GM23248 (cell line): ENCODE data around the gene JAM2. TPM values are rescaled to one million over a fixed set of nuclear protein-coding genes. Genes with fewer than 3 reads are reported as not detected.

Source experiments
- DNase-seq: peaks from one replicate; pipeline ENCODE4 v3.0.0-alpha.2; 2015
- H2AFZ ChIP-seq: fragments of 200-600 bp; sonication (generic); 2 replicates; pipeline ENCODE4 v1.6.1; 2016; ENCODE audit warnings: antibody characterized with exemption
- H3F3A ChIP-seq: fragments of 200-600 bp; sonication (generic); 2 replicates; pipeline ENCODE4 v1.6.1; 2016; ENCODE audit warnings: mild to moderate bottlenecking, antibody characterized with exemption, mixed run types; ENCODE audit not compliant: insufficient read depth
- H3K27ac ChIP-seq: fragments of 200-600 bp; sonication (generic); 2 replicates; pipeline ENCODE4 v1.5.1; 2016; ENCODE audit warnings: mild to moderate bottlenecking
- H3K27me3 ChIP-seq: fragments of 200-600 bp; sonication (generic); replicated peaks from 2 replicates; pipeline ENCODE4 v1.6.1; 2016; ENCODE audit warnings: mild to moderate bottlenecking; ENCODE audit not compliant: insufficient read depth
- H3K36me3 ChIP-seq: fragments of 200-600 bp; sonication (generic); 2 replicates; pipeline ENCODE4 v1.6.1; 2016; ENCODE audit warnings: low read depth, mild to moderate bottlenecking
- H3K4me1 ChIP-seq: fragments of 200-600 bp; sonication (generic); 2 replicates; pipeline ENCODE4 v1.6.1; 2016; ENCODE audit warnings: mild to moderate bottlenecking; ENCODE audit not compliant: insufficient read depth
- H3K4me2 ChIP-seq: fragments of 200-600 bp; sonication (generic); one replicate; pipeline ENCODE4 v1.6.1; 2016; ENCODE audit warnings: mild to moderate bottlenecking; ENCODE audit not compliant: unreplicated experiment
- H3K4me3 ChIP-seq: fragments of 200-600 bp; sonication (generic); 2 replicates; pipeline ENCODE4 v1.5.1; 2016; ENCODE audit warnings: mild to moderate bottlenecking
- H3K79me2 ChIP-seq: fragments of 200-600 bp; sonication (generic); 2 replicates; pipeline ENCODE4 v1.6.1; 2016; ENCODE audit warnings: mild to moderate bottlenecking; ENCODE audit not compliant: insufficient read depth
- H3K9ac ChIP-seq: fragments of 200-600 bp; sonication (generic); 2 replicates; pipeline ENCODE4 v1.6.1; 2016; ENCODE audit warnings: mild to moderate bottlenecking
- H3K9me2 ChIP-seq: fragments of 200-600 bp; sonication (generic); 2 replicates; pipeline ENCODE4 v1.6.1; 2016; ENCODE audit warnings: mixed run types, mild to moderate bottlenecking, moderate library complexity; ENCODE audit not compliant: insufficient read depth
- H3K9me3 ChIP-seq: fragments of 200-600 bp; sonication (generic); one replicate; pipeline ENCODE4 v1.6.1; 2017; ENCODE audit warnings: low read depth
- H4K20me1 ChIP-seq: fragments of 200-600 bp; sonication (generic); 2 replicates; pipeline ENCODE4 v1.6.0; 2016; ENCODE audit not compliant: insufficient read depth
- EZH2 ChIP-seq: fragments of 200-600 bp; sonication (generic); IDR thresholded peaks from 2 replicates; pipeline ENCODE4 v1.6.1; 2018; ENCODE audit warnings: antibody characterized with exemption, mild to moderate bottlenecking; ENCODE audit not compliant: insufficient read depth, poor library complexity, severe bottlenecking
- EZH2phosphoT487 ChIP-seq: fragments of 200-600 bp; sonication (generic); IDR thresholded peaks from 2 replicates; pipeline ENCODE4 v1.6.1; 2018; ENCODE audit warnings: antibody characterized with exemption, moderate library complexity, mild to moderate bottlenecking, low read depth; ENCODE audit not compliant: insufficient read depth
- WGBS, 2 experiments: methylation state at CpG; one replicate each; pipeline ENCODE4 v1.1.6; 2015 to 2017; ENCODE audit warnings: low lambda C conversion rate in 2 of 2, low coverage in 1 of 2; ENCODE audit errors: missing lambda C conversion rate in 2 of 2; 5-methylcytosine and 5-hydroxymethylcytosine counted together
- in situ Hi-C: fragments of 300-500 bp; cut with MboI; formaldehyde crosslinking; loops from 2 replicates; pipeline ENCODE4 v1.15.0; 2020
- polyA plus RNA-seq: library from polyadenylated mRNA; unstranded; fragments of >200 nt; fragmentation: Nextera tagmentation; extraction: Ambion mirVana; gene quantifications from 2 replicates; pipeline ENCODE4 v1.2.1, GENCODE V29; 2016
- total RNA-seq: library from RNA; depleted of rRNA; stranded (reverse); fragments of >200 nt; shearing (Covaris generic); gene quantifications from 2 replicates; pipeline ENCODE4 v1.2.3, GENCODE V29; 2014; rRNA removed

Gene JAM2, protein sequence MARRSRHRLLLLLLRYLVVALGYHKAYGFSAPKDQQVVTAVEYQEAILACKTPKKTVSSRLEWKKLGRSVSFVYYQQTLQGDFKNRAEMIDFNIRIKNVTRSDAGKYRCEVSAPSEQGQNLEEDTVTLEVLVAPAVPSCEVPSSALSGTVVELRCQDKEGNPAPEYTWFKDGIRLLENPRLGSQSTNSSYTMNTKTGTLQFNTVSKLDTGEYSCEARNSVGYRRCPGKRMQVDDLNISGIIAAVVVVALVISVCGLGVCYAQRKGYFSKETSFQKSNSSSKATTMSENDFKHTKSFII
- total RNA-seq (0.13 and 1.9 TPM in 2 replicates), polyA plus RNA-seq (1.9 TPM in 2 replicates)

GRCh38 chr21:25638660-25639550, at the start of gene JAM2:
TSS of gene JAM2 (plus strand) at chr21:25639258. CDS start at chr21:25639822, 564 bp downstream.
- H3K27me3 ChIP-seq = no peaks in the 10 kb centered on the region; the same call in 1 of the 2 replicates
- H2AFZ ChIP-seq = peak within 1 kb of the TSS; percentile 95
- H3K4me3 ChIP-seq = peak within 1 kb of the TSS; percentile 81
- H3K36me3 ChIP-seq = no peaks in the 10 kb centered on the region
- H3F3A ChIP-seq = no peaks in the 10 kb centered on the region
- in situ Hi-C loops = no loop called here
- H3K9me2 ChIP-seq = no peaks in the 10 kb centered on the region
- H3K9ac ChIP-seq = peak within 1 kb of the TSS; percentile 56
- no peaks in the 10 kb centered on the region for H3K9me3 ChIP-seq
- peak within 1 kb of the TSS; percentile 98 for H3K4me2 ChIP-seq
- H4K20me1 ChIP-seq = no peaks in the 10 kb centered on the region
- TF ChIP-seq EZH2phosphoT487 (no peak), EZH2 (no peak)
- H3K79me2 ChIP-seq = no peaks in the 10 kb centered on the region
- 1 to 2% methylated on average over 23 to 41 of the region's 41 CpGs for WGBS, 2 experiments
- H3K27ac ChIP-seq = no peak within 1 kb of the TSS
- peaks cover 8% of the 10 kb centered on the region; the same call in 1 of the 2 replicates for H3K4me1 ChIP-seq
- peak; percentile 55 for DNase-seq

- Histone ChIP-seq H3K27ac (no peak overlapping the region), H3K4me1 (no peaks in the 10 kb centered on the region), H3K9me3 (no peaks in the 10 kb centered on the region), H3F3A (no peaks in the 10 kb centered on the region), H3K36me3 (peaks cover 51% of the 10 kb centered on the region), H4K20me1 (no peaks in the 10 kb centered on the region; the same call in 1 of the 2 replicates), H3K4me2 (no peak overlapping the region), H3K9ac (no peak overlapping the region), H3K9me2 (no peaks in the 10 kb centered on the region), H3K27me3 (no peaks in the 10 kb centered on the region), H3K4me3 (no peak overlapping the region), H2AFZ (no peak overlapping the region), H3K79me2 (no peaks in the 10 kb centered on the region)
- TF ChIP-seq EZH2phosphoT487 = no peak
- no peak for TF ChIP-seq EZH2
- DNase-seq = no peak
- WGBS, 2 experiments = 97 to 100% methylated on average over 1 of the region's 1 CpG
- in situ Hi-C loops = no loop called here
Observed at GRCh38 chr21:25589887-25590286, 49.2 kb upstream of the JAM2 start.

DNA sequence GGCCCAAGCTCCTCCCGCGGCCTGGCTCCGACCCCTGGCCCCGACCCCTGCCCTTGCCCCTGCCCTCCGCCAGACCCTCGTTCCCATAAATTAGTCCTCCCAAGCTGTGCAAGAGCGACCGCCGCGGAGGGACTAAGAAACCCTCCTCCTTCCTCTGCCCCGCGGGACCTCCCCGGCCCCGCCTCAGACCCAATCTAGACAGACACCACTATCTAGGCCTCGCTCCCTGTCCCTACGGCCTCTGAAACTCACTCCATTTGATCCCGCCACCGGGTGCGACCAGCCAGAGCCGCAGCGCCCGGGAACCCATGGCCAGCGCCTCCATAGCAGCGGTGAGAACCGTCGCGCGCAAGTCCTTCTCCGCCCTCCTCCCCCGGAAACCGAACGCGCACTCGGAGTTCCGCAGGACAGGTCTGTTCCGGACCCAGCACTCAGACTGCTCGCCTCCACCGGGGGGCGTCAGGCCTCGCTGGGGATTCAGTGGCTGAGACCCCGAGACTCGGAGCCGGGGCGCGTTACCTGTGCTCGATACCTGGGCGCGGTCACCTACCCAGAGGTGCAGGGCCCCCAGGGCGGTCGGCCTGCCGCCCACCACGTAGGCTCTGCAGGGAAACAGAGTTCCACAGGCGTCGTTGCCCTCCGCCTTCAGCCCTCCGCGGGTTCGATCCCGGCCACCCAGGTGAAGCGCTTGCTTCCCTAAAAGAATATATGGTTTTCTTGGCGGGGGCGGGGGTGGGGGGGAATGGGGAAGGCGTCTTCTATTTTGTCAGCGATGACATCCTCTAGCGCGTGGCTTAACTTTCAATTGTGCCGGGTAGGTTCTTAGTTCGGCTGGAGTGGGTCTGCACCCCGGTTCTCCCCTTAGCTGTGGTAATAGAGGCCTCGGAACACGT, 31.7 kb upstream of the JAM2 start, which contains the start of gene MRPL39:
Gene MRPL39, minus strand, starts transcription at position 331 of the 893 bp plus-strand sequence. Its CDS starts 6 bp downstream, at position 325.
- WGBS, 2 experiments = 0% methylated on average over 56 to 68 of the region's 71 CpGs
- Histone ChIP-seq H3K9me3 (no peaks in the 10 kb centered on the region), H3K4me1 (peaks cover 9% of the 10 kb centered on the region; the same call in 1 of the 2 replicates), H2AFZ (peak within 1 kb of the TSS; percentile 93), H4K20me1 (no peaks in the 10 kb centered on the region), H3K27ac (peak within 1 kb of the TSS; percentile 63), H3K79me2 (peaks cover 29% of the 10 kb centered on the region), H3K36me3 (peaks cover 14% of the 10 kb centered on the region; the same call in 1 of the 2 replicates), H3K4me3 (peak within 1 kb of the TSS; percentile 94), H3K9me2 (no peaks in the 10 kb centered on the region), H3K4me2 (peak within 1 kb of the TSS; percentile 91), H3K9ac (peak within 1 kb of the TSS; percentile 90), H3K27me3 (no peaks in the 10 kb centered on the region), H3F3A (no peaks in the 10 kb centered on the region)
- in situ Hi-C loops = loop anchor here (25.0 kb wide), 1 partner anchor 1105 kb away; no protein-coding TSS in a partner anchor
- no peak for TF ChIP-seq EZH2
- no peak for TF ChIP-seq EZH2phosphoT487
- peak; percentile 95 for DNase-seq
